Ascending aorta (tissue), 2 donors: ENCODE measurements around the gene RAD51B. TPM values are rescaled to one million over a fixed set of nuclear protein-coding genes. Genes with fewer than 3 reads are reported as not detected.

Source experiments
- DNase-seq, 2 donors: peaks; one replicate each; pipeline ENCODE4 v3.0.0-alpha.2; 2019; ENCODE audit warnings: low spot score in 2 of 2
- H3K27ac ChIP-seq, 2 donors: fragments of 200-600 bp; sonication (generic); one replicate each; pipeline ENCODE4 v1.5.1; 2016 to 2017; ENCODE audit warnings: mild to moderate bottlenecking in 1 of 2
- H3K27me3 ChIP-seq: fragments of 200-600 bp; sonication (generic); one replicate; pipeline ENCODE4 v1.5.1; 2017
- H3K36me3 ChIP-seq, 2 donors: fragments of 200-600 bp; sonication (generic); one replicate each; pipeline ENCODE4 v1.5.1; 2016
- H3K4me1 ChIP-seq, 2 donors: fragments of 200-600 bp; sonication (generic); one replicate each; pipeline ENCODE4 v1.5.1; 2016 to 2017; ENCODE audit warnings: mild to moderate bottlenecking in 1 of 2
- H3K4me3 ChIP-seq, 2 donors: fragments of 200-600 bp; sonication (generic); one replicate each; pipeline ENCODE4 v1.5.1; 2016 to 2017; ENCODE audit warnings: mild to moderate bottlenecking in 1 of 2
- H3K9me3 ChIP-seq, 2 donors: fragments of 200-600 bp; sonication (generic); one replicate each; pipeline ENCODE4 v1.5.1; 2016
- CTCF ChIP-seq, 3 experiments: fragments of 200-600 bp in 2 of 3; fragments of 450-650 bp in 1 of 3; sonication (generic) in 2 of 3; IDR thresholded peaks; one replicate each; pipeline ENCODE4 v1.5.1; 2016 to 2019; ENCODE audit warnings: antibody characterized with exemption in 3 of 3, mild to moderate bottlenecking in 1 of 3, moderate library complexity in 1 of 3
- intact Hi-C: fragments of 100-400 bp; cut with DNase I; formaldehyde crosslinking; loops from one replicate; pipeline ENCODE4 v1.15.1; 2023
- total RNA-seq: library from RNA; depleted of rRNA; stranded (reverse); fragments of >200 nt; gene quantifications from one replicate; pipeline ENCODE4 v1.1.0, GENCODE V29; 2016

RAD51B gene
- total RNA-seq, 1 donor from 2014 or later, result not detected

DNA sequence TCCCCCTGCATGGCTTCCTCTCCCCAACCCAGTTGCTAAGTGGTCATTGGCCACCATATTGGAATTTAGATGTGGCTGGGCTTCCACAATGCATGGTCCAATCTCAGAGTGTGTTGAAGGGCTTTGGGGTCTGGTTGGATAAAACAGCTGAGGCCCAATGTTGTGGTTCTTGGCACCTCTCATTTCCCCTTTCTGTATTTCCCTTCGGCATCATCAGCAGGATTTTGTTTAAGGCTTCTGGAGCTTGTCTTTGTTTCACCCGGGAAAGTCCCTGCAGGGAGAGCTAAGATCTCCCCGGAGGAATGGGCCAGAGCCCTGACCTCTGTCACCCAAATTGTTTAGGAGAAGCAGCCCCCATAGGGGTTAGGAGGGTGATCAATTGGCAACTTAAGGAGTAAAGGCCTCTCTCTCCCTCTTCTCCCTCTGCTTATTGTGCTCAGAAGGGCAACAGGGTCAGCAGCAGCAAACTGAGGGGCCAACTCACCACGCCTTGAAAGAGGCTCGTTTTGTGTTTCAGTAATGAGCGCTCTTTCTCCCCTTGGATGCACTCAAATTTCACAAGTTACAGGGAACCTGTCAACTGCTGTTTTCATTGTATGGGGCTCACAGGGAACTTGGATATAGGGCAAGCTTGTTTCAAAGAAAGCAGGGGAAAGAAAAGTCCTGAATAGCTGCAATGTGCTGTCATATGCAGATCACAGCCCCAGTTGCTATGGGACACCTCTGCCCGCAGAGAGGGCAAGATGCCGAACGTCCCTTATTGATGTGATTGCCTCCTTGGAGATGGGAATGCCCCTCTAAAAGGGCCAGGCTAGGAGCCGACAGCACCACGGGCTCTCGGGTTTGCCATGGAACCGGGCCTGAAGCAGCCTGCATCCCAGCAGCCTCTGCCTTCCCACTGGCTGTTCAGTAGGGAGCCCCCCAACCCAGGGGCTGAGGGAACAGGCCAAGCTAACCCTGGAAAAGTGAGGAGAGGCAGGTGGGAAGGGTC is 749.6 kb downstream of the RAD51B start:
- DNase-seq, result no peak
- no peak for TF ChIP-seq CTCF (IDR thresholded peaks at IDR 0.05)
- Histone ChIP-seq H3K27ac (peak overlapping the region in 1 of 2 donors; percentile 30), H3K9me3 (no peaks in the 10 kb centered on the region), H3K4me1 (peaks cover 5 to 14% of the 10 kb centered on the region in 2 donors), H3K36me3 (no peaks in the 10 kb centered on the region), H3K27me3 (no peaks in the 10 kb centered on the region), H3K4me3 (no peak overlapping the region)
- intact Hi-C loops, result no loop called here

- no peak for TF ChIP-seq CTCF (IDR thresholded peaks at IDR 0.05)
These were observed 750.4 kb downstream of the RAD51B start for GRCh38 chr14:68569970-68570409.

GRCh38 chr14:68571114-68571591 is 751.6 kb downstream of the RAD51B start:
- intact Hi-C loops, result no loop called here
- no peak for TF ChIP-seq CTCF (IDR thresholded peaks at IDR 0.05)
- H3K27ac ChIP-seq, result no peak overlapping the region
- no peaks in the 10 kb centered on the region for H3K27me3 ChIP-seq
- no peak overlapping the region for H3K4me3 ChIP-seq
- H3K36me3 ChIP-seq, result no peaks in the 10 kb centered on the region
- no peaks in the 10 kb centered on the region for H3K9me3 ChIP-seq
- peaks cover 5 to 11% of the 10 kb centered on the region in 2 donors for H3K4me1 ChIP-seq
- DNase-seq, result no peak

More at GRCh38 chr14:68569970-68570409, 750.4 kb downstream of the RAD51B start:
- no peaks in the 10 kb centered on the region for H3K36me3 ChIP-seq
- H3K9me3 ChIP-seq, result no peaks in the 10 kb centered on the region
- peak overlapping the region in 1 of 2 donors; percentile 30 for H3K27ac ChIP-seq
- peaks cover 5 to 11% of the 10 kb centered on the region in 2 donors for H3K4me1 ChIP-seq
- intact Hi-C loops, result no loop called here
- no peak for DNase-seq
- no peaks in the 10 kb centered on the region for H3K27me3 ChIP-seq
- no peak overlapping the region for H3K4me3 ChIP-seq

- no peak for TF ChIP-seq CTCF (IDR thresholded peaks at IDR 0.05)
- no peaks in the 10 kb centered on the region for H3K27me3 ChIP-seq
- DNase-seq, result no peak
- H3K36me3 ChIP-seq, result no peaks in the 10 kb centered on the region
- intact Hi-C loops, result no loop called here
- H3K4me1 ChIP-seq, result peaks cover 5 to 11% of the 10 kb centered on the region in 2 donors
- no peak overlapping the region for H3K27ac ChIP-seq
- no peaks in the 10 kb centered on the region for H3K9me3 ChIP-seq
- no peak overlapping the region for H3K4me3 ChIP-seq
These were observed 752.4 kb downstream of the RAD51B start for GRCh38 chr14:68571928-68572525.

DNA sequence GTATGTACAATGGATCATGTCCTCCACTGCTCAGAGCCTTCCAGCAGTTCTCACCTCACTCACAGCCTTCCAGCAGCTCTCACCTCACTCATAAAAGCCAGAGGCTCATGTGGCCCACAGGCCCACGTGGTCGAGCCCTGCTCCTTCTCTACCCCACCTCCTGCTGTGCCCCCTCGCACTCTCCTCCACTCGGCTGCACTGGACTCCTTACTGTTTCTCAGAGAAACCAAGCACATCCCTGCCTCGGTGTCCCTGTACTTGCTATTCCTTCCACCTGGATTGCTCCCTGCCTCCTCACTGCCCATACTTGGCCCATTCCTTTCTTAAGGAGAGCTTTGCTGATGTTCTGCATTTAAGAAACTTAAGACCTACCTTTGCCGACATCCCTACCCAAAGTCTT is 753.5 kb downstream of the RAD51B start:
- no peak for TF ChIP-seq CTCF (IDR thresholded peaks at IDR 0.05)
- Histone ChIP-seq H3K4me1 (peaks cover 5 to 11% of the 10 kb centered on the region in 2 donors), H3K27me3 (no peaks in the 10 kb centered on the region), H3K4me3 (no peak overlapping the region), H3K36me3 (no peaks in the 10 kb centered on the region), H3K9me3 (no peaks in the 10 kb centered on the region), H3K27ac (no peak overlapping the region)
- DNase-seq, result no peak
- intact Hi-C loops, result no loop called here
